Kidney (tissue), 14 donors: ENCODE data around the gene SOCS3. TPM values are rescaled to one million over a fixed set of nuclear protein-coding genes. Genes with fewer than 3 reads are reported as not detected.
A peak's percentile ranks its signal among the peaks of the same experiment; 100 is the strongest.

ENCODE experiments used
- DNase-seq, 5 donors: peaks; one replicate each; pipeline ENCODE4 v3.0.0-alpha.2; 2013 to 2020
- FAIRE-seq: peaks from 2 replicates; lab custom pipeline; 2012; peaks lifted over from hg19 to GRCh38; lab: Jason Lieb, UNC
- H3K27ac ChIP-seq, 2 donors: one replicate each; pipeline ENCODE4 v1.7.0; 2013; ENCODE audit warnings: low read depth in 2 of 2, low read length in 2 of 2, inconsistent platforms in 1 of 2
- H3K27me3 ChIP-seq: one replicate; pipeline ENCODE4 v1.7.1; 2013; ENCODE audit warnings: low read length, inconsistent platforms; ENCODE audit not compliant: control insufficient read depth, insufficient read depth
- H3K36me3 ChIP-seq, 3 donors: one replicate each; pipeline versions ENCODE4 v1.7.0 to v1.7.1; 2013; ENCODE audit warnings: low read length in 3 of 3, control low read depth in 1 of 3, inconsistent platforms in 1 of 3; ENCODE audit not compliant: insufficient read depth in 3 of 3, control insufficient read depth in 2 of 3
- H3K4me1 ChIP-seq, 3 donors: one replicate each; pipeline versions ENCODE4 v1.7.0 to v1.7.1; 2013; ENCODE audit warnings: low read length in 3 of 3, inconsistent platforms in 1 of 3, low read depth in 1 of 3; ENCODE audit not compliant: control insufficient read depth in 2 of 3, insufficient read depth in 2 of 3
- H3K4me3 ChIP-seq, 3 donors: one replicate each; pipeline versions ENCODE4 v1.7.0 to v1.8.1; 2013; ENCODE audit warnings: low read length in 3 of 3, control low read depth in 1 of 3, inconsistent platforms in 1 of 3
- H3K9ac ChIP-seq, 3 donors: one replicate each; pipeline versions ENCODE4 v1.7.0 to v1.7.1; 2013; ENCODE audit warnings: low read length in 3 of 3, control low read depth in 1 of 3, inconsistent platforms in 1 of 3
- H3K9me3 ChIP-seq, 3 donors: one replicate each; pipeline versions ENCODE4 v1.7.0 to v1.7.1; 2013; ENCODE audit warnings: low read length in 3 of 3, control low read depth in 1 of 3, inconsistent platforms in 1 of 3; ENCODE audit not compliant: control insufficient read depth in 2 of 3, insufficient read depth in 1 of 3
- CTCF ChIP-seq: IDR thresholded peaks from 3 replicates; pipeline ENCODE4 v1.5.1; 2012; ENCODE audit warnings: mild to moderate bottlenecking, moderate library complexity, borderline replicate concordance; ENCODE audit not compliant: insufficient read depth; ENCODE audit errors: extremely low read depth
- intact Hi-C: fragments of 100-400 bp; cut with DNase I; formaldehyde crosslinking; loops from one replicate; pipeline ENCODE4 v1.11.1; 2022
- polyA plus RNA-seq: library from polyadenylated mRNA; stranded (reverse); fragments of 350-450 nt; fragmentation: Illumina TruSeq; extraction: RNeasy Lipid Tissue Mini Kit (QIAGEN cat#74804); gene quantifications from one replicate; pipeline ENCODE4 v1.2.3, GENCODE V29; 2014; ENCODE audit warnings: low read depth, low replicate concordance; ENCODE audit not compliant: insufficient read depth
- total RNA-seq: library from RNA; stranded (reverse); fragmentation: NEBNext Ultra II Directional; extraction: Animal tissue kit (Norgen Biotek cat#: 25700); gene quantifications from one replicate; pipeline ENCODE4 v1.2.1, GENCODE V29; 2021
- donor health status: control.
- donor health status: control.
- donor health status: control.
- donor health status: control.
- donor health status: control.
- donor health status: DM: yes; HTN: yes; CAD: no.
- donor health status: Normal renal cell carcinoma (clear cell type).

The SOCS3 gene
- total and polyA plus RNA-seq, 2 donors from 2014 or later, result 31.2 to 110 TPM

- Histone ChIP-seq H3K9me3 (no peaks in the 10 kb centered on the region), H3K4me1 (peaks cover 0 to 24% (median 20%) of the 10 kb centered on the region in 3 donors), H3K36me3 (peaks cover 0 to 13% (median 0%) of the 10 kb centered on the region in 3 donors), H3K4me3 (no peak overlapping the region), H3K27ac (no peak overlapping the region), H3K27me3 (no peaks in the 10 kb centered on the region), H3K9ac (no peak overlapping the region)
- TF ChIP-seq CTCF, result no peak
- FAIRE-seq (no peak), DNase-seq (no peak)
- intact Hi-C loops, result no loop called here
Observed at GRCh38 chr17:78380370-78380769, 20.5 kb upstream of the SOCS3 start.

GRCh38 chr17:78379131-78379491 is 19.2 kb upstream of the SOCS3 start:
- TF ChIP-seq CTCF, result no peak
- Histone ChIP-seq H3K4me3 (peak overlapping the region; percentile 80 to 94 (median 86)), H3K9me3 (no peaks in the 10 kb centered on the region), H3K36me3 (peaks cover 0 to 13% (median 0%) of the 10 kb centered on the region in 3 donors), H3K9ac (peak overlapping the region; percentile 70 to 92 (median 88)), H3K27ac (peak overlapping the region; percentile 83 to 88), H3K27me3 (no peaks in the 10 kb centered on the region), H3K4me1 (peaks cover 0 to 21% (median 15%) of the 10 kb centered on the region in 3 donors)
- no peak for FAIRE-seq
- intact Hi-C loops, result no loop called here
- peak in 1 of 5 donors; percentile 17 for DNase-seq

GRCh38 chr17:78378225-78379130 is 18.6 kb upstream of the SOCS3 start, which contains the start of gene PGS1:
Gene PGS1, plus strand, starts transcription at chr17:78378649. Its CDS starts 17 bp downstream, at chr17:78378666.
- no peak for TF ChIP-seq CTCF
- intact Hi-C loops, result no loop called here

More at GRCh38 chr17:78378225-78379130, 18.6 kb upstream of the SOCS3 start, which contains the start of gene PGS1:
- Histone ChIP-seq H3K9ac (peak within 1 kb of the TSS; percentile 71 to 92 (median 88)), H3K4me3 (peak within 1 kb of the TSS; percentile 80 to 94 (median 86)), H3K27me3 (no peaks in the 10 kb centered on the region), H3K36me3 (peaks cover 0 to 13% (median 0%) of the 10 kb centered on the region in 3 donors), H3K9me3 (no peaks in the 10 kb centered on the region), H3K4me1 (peaks cover 0 to 19% (median 15%) of the 10 kb centered on the region in 3 donors), H3K27ac (peak within 1 kb of the TSS; percentile 83 to 88)
- DNase-seq (peak; percentile 80 to 95 (median 88)), FAIRE-seq (no peak)
